ENCODE data around the gene COL15A1. TPM values are rescaled to one million over a fixed set of nuclear protein-coding genes. Genes with fewer than 3 reads are reported as not detected.

Gene COL15A1
- total RNA-seq, 1 experiment from 2014 or later: 7.6 TPM

- Histone ChIP-seq H3K4me1 (peaks cover 76% of the 10 kb centered on the region), H3K36me3 (no peaks in the 10 kb centered on the region), H3K27ac (no peak overlapping the region), H3K9me3 (replicated peaks) (no peaks in the 10 kb centered on the region), H3K4me3 (no peak overlapping the region), H3K27me3 (no peaks in the 10 kb centered on the region)
- no peak for DNase-seq
Measured at GRCh38 chr9:99052815-99053715, 109.4 kb downstream of the COL15A1 start.

DNA sequence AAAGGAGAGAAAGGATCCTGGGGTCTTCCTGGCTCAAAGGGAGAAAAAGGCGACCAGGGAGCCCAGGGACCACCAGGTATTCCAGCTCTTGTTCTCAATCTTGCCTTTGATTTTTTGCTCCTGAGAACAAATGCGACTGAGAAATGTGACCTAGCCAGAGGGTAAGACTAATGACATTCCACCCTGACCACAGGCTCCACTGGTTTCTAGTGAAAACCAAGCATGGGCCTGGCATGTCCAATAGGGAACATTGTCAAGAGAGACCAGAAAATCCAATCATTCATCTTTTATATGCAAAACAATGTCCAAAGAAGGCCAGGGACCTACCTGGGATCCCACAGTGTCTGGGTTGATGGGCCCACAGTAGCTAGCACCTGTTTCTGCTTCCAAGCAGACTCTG, 110.9 kb downstream of the COL15A1 start:
- Histone ChIP-seq H3K27me3 (no peaks in the 10 kb centered on the region), H3K27ac (peak overlapping the region; percentile 20), H3K9me3 (replicated peaks) (no peaks in the 10 kb centered on the region), H3K36me3 (no peaks in the 10 kb centered on the region), H3K4me1 (peaks cover 84% of the 10 kb centered on the region), H3K4me3 (no peak overlapping the region)
- DNase-seq: peak; percentile 68 to 73

DNA sequence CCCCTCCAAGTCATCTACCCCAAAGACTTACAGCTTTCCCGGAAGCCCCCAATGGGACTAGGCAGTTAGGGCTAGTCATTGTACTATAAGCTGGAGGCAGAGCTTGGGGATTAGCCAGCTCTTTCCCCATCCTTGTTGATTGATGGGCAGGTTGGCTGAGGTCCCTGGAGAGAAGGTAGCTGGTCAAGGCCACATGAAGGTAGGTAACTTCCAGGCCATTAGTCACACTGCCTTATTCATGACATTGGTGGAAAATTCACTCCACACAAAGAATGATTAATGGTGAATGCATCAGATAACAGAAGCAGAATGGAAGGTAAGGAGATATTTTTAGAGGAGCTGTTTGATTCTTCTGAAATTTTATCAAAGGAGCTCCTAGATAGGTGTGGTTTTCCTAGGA, 111.7 kb downstream of the COL15A1 start:
- Histone ChIP-seq H3K27ac (peak overlapping the region; percentile 20), H3K27me3 (no peaks in the 10 kb centered on the region), H3K4me1 (peaks cover 78% of the 10 kb centered on the region), H3K36me3 (no peaks in the 10 kb centered on the region), H3K4me3 (no peak overlapping the region), H3K9me3 (replicated peaks) (no peaks in the 10 kb centered on the region)
- no peak for DNase-seq

- Histone ChIP-seq H3K27ac (no peak overlapping the region), H3K4me3 (no peak overlapping the region), H3K4me1 (peaks cover 71% of the 10 kb centered on the region), H3K27me3 (no peaks in the 10 kb centered on the region), H3K36me3 (no peaks in the 10 kb centered on the region), H3K9me3 (replicated peaks) (no peaks in the 10 kb centered on the region)
- DNase-seq: no peak
Measured at GRCh38 chr9:99056186-99056585, 112.5 kb downstream of the COL15A1 start.

DNA sequence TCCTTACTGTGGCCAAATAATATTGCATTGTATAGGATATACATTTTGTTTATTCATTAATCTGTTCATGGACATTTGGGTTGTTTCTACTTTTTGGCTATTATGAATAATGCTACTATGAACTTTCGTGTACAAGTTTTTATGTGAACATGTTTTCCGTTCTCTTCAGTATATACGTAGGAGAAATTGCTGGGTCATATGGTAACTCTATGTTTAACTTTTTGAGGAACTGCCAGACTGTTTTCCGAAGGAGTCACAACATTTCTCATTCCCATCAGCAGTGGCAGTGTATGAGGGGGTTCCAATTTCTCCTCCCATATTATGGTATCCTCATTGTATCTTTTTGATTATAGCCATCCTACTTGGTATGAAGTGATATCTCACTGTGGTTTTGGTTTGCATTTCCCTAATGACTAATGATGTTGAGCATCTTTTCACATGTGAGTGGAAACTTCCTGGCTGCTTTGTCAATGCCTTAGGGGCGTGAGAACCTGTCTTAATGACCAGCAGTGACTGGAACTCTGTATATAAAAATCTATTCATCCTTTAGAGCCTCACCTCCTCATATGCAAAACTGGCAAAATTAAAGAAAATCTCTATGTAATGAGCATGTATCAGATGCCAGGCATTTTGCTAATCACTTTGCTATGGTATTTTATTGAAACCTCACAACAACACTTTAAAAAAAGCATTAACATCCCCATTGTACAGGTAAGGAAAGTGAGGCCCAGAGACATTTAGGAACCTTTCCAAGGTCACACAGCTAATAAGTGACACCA, 113.4 kb downstream of the COL15A1 start:
- DNase-seq: peak; percentile 37 to 53
- H3K4me1 ChIP-seq: peaks cover 62% of the 10 kb centered on the region
- no peak overlapping the region for H3K4me3 ChIP-seq
- no peaks in the 10 kb centered on the region for H3K9me3 ChIP-seq (replicated peaks)
- H3K27ac ChIP-seq: peak overlapping the region; percentile 82
- H3K36me3 ChIP-seq: no peaks in the 10 kb centered on the region
- H3K27me3 ChIP-seq: no peaks in the 10 kb centered on the region

DNA sequence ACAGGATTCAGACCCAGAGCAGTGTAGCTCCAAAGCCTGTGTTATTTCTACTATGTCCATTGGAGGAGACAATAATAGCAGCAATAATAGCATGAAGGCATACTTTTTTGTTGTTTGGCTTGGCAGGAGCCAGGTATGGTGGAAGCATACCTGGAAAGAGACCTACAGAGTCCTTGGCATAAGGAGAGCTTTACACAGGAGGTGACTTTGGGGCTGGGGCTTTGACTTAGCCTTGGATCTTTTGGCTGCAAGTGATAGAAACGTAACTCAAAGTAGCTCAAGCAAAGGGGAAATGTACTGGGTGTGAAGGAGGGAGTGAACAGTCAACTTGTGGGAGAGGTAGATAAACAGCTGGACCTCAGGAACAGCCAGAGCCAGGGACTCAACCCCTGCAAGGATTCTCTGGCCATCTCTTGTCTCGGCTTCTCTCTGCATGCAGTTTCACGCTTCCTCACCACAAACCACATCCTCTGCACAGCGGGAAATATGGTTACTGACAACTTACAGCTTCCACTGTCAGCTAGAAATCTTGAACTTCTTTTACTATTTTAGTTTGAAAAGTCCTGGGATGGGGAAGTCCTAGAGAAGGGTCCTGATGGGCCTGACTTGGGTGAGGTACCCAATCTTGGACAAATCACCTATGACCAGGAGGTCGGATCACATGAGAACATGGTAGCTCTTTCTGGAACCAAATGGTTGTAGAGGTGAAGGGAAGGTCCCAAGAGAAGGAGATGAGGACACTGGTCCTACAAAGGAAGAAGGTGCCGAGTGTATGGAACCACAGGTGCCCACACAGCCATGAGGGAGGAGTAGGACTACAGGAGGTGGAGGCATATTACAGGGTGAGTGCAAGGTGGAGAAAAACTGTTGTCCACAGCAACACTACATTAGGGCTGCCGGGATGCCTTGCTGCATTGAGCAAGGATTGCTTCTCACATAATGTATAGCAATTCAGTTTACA, 114.2 kb downstream of the COL15A1 start:
- Histone ChIP-seq H3K27me3 (no peaks in the 10 kb centered on the region), H3K4me3 (no peak overlapping the region), H3K36me3 (no peaks in the 10 kb centered on the region), H3K9me3 (replicated peaks) (no peaks in the 10 kb centered on the region), H3K27ac (peak overlapping the region; percentile 82), H3K4me1 (peaks cover 56% of the 10 kb centered on the region)
- DNase-seq: peak; percentile 88 to 93

GRCh38 chr9:99058964-99059921, 115.5 kb downstream of the COL15A1 start:
- H3K9me3 ChIP-seq (replicated peaks): no peaks in the 10 kb centered on the region
- no peaks in the 10 kb centered on the region for H3K36me3 ChIP-seq
- H3K4me1 ChIP-seq: peaks cover 46% of the 10 kb centered on the region
- H3K4me3 ChIP-seq: no peak overlapping the region
- H3K27ac ChIP-seq: peak overlapping the region; percentile 82
- no peak for DNase-seq
- H3K27me3 ChIP-seq: no peaks in the 10 kb centered on the region

- Histone ChIP-seq H3K4me3 (no peak overlapping the region), H3K27me3 (no peaks in the 10 kb centered on the region), H3K27ac (no peak overlapping the region), H3K36me3 (no peaks in the 10 kb centered on the region), H3K9me3 (replicated peaks) (no peaks in the 10 kb centered on the region), H3K4me1 (peaks cover 32% of the 10 kb centered on the region)
- no peak for DNase-seq
Measured at GRCh38 chr9:99060621-99061020, 116.9 kb downstream of the COL15A1 start.

- Histone ChIP-seq H3K4me1 (peaks cover 18% of the 10 kb centered on the region), H3K27me3 (no peaks in the 10 kb centered on the region), H3K27ac (no peak overlapping the region), H3K36me3 (no peaks in the 10 kb centered on the region), H3K9me3 (replicated peaks) (no peaks in the 10 kb centered on the region), H3K4me3 (no peak overlapping the region)
- DNase-seq: no peak
Measured at GRCh38 chr9:99062549-99062948, 118.8 kb downstream of the COL15A1 start.

DNA sequence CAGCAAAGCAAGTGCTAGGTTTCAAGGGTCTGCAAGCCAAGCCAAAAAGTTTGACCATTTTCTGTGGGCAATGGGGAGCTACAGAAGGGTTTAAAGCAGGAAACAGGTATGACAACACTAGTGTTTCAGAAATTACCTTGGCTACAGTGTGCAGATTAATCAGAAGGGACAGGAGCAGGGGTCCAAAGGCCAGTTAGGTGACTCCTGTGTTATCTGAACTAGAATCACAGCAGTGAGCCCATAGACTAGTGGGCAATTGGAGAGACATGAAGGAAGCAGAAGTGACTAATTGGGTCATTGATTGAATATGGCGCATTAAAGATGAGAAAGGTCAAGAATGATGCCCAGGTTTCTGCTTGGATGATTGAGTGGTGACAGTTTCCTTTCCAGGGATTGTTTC, 119.8 kb downstream of the COL15A1 start:
- Histone ChIP-seq H3K27me3 (no peaks in the 10 kb centered on the region), H3K27ac (no peak overlapping the region), H3K4me1 (peaks cover 9% of the 10 kb centered on the region), H3K4me3 (no peak overlapping the region), H3K9me3 (replicated peaks) (no peaks in the 10 kb centered on the region), H3K36me3 (no peaks in the 10 kb centered on the region)
- no peak for DNase-seq

GRCh38 chr9:99066571-99066970, 122.9 kb downstream of the COL15A1 start:
- no peak for DNase-seq
- no peak overlapping the region for H3K4me3 ChIP-seq
- H3K27me3 ChIP-seq: no peaks in the 10 kb centered on the region
- no peaks in the 10 kb centered on the region for H3K4me1 ChIP-seq
- no peak overlapping the region for H3K27ac ChIP-seq
- no peaks in the 10 kb centered on the region; the same call in 1 of the 2 replicates for H3K9me3 ChIP-seq (replicated peaks)
- H3K36me3 ChIP-seq: no peaks in the 10 kb centered on the region

- peaks cover 6% of the 10 kb centered on the region for H3K4me1 ChIP-seq
- no peak overlapping the region for H3K27ac ChIP-seq
- no peak overlapping the region for H3K4me3 ChIP-seq
- H3K27me3 ChIP-seq: no peaks in the 10 kb centered on the region
- no peaks in the 10 kb centered on the region; the same call in 1 of the 2 replicates for H3K9me3 ChIP-seq (replicated peaks)
- no peak for DNase-seq
- H3K36me3 ChIP-seq: no peaks in the 10 kb centered on the region
Measured at GRCh38 chr9:99069075-99069474, 125.4 kb downstream of the COL15A1 start.

DNA sequence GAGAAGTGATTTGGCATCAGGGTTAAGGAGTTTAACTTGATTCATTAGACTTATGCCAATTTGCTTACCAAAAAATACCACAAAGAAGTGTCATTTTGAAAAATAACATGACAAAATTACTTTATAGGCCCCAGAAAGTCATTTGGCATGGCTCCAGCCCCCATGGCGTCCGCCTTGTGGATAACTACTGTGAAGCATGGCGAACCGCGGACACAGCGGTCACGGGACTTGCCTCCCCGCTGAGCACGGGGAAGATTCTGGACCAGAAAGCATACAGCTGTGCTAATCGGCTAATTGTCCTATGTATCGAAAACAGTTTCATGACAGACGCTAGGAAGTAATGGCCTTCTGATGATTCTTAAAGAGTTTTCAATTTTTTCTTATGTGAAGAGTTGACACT, 125.8 kb downstream of the COL15A1 start:
- DNase-seq: no peak
- Histone ChIP-seq H3K27me3 (no peaks in the 10 kb centered on the region), H3K27ac (no peak overlapping the region), H3K4me3 (no peak overlapping the region), H3K36me3 (no peaks in the 10 kb centered on the region), H3K4me1 (peaks cover 10% of the 10 kb centered on the region), H3K9me3 (replicated peaks) (no peaks in the 10 kb centered on the region; the same call in 1 of the 2 replicates)

All from SJCRH30 (cell line).